EL (cell line): ENCODE results near the gene HPS3.
"Not testable (repeated sequence)": the region's sequence is repeated elsewhere in the genome, so short reads cannot be mapped to it uniquely, and the experiment has no call there.

Experiments
- DNase-seq: peaks from one replicate; pipeline ENCODE4 v3.0.0-alpha.2; 2016

The HPS3 gene

DNA sequence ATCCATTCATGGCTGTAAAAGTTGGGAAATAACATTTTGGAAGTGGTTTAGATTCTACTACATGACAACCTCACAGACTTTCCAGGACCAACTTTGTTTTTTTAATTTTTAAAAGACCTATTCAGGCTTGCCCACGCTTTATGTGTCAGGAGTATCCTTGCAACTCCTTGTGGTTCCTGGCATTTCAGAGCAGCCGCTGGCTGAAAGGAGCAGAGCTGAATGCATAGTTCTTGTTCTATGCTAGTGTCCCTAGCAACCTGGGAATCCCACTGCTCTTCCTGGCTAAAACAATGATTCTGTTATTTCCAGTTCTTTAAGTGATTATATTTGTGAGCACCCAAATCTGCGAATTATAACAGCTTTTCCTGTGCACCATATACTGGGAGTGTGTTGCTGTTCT lies 57.3 kb downstream of the HPS3 start:
- no peak for DNase-seq

DNA sequence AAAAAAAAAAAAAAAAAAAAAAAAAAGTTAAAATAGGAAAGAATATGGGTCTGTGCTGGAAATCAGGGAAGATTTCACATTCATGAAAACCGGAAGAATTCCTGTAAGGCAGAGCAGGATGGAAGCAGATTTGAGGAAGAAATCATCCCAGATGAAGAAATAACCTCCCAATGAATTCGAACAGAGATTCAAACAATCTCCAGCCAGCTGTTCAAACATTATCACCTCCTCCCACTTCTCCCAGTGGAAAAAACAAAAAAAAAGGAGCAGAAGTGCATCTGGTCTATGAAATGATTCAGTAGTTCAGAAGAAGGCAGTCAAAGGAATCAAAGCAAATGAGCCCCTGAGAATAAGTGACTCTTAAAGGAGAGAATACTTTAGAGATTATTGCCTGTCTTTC lies 59.1 kb downstream of the HPS3 start:
- no peak for DNase-seq

DNA sequence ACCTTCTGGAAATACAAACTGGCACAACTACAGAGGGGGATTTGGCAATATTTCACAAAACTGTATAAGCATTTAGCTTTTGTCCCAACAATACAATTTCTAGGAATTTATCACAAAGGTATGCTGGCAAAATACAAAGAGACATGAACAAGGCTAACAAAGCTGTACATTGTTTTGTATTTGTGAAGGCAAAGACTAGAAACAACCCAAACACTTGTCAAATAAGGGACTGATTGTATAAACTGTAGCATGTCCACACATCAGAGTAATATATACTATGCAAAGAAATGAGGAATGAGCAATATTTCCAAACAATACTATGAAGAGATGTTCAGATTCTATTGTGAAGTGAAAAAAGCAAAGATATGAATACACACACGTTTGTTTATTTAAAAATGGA lies 65.8 kb downstream of the HPS3 start:
- DNase-seq = no peak

DNA sequence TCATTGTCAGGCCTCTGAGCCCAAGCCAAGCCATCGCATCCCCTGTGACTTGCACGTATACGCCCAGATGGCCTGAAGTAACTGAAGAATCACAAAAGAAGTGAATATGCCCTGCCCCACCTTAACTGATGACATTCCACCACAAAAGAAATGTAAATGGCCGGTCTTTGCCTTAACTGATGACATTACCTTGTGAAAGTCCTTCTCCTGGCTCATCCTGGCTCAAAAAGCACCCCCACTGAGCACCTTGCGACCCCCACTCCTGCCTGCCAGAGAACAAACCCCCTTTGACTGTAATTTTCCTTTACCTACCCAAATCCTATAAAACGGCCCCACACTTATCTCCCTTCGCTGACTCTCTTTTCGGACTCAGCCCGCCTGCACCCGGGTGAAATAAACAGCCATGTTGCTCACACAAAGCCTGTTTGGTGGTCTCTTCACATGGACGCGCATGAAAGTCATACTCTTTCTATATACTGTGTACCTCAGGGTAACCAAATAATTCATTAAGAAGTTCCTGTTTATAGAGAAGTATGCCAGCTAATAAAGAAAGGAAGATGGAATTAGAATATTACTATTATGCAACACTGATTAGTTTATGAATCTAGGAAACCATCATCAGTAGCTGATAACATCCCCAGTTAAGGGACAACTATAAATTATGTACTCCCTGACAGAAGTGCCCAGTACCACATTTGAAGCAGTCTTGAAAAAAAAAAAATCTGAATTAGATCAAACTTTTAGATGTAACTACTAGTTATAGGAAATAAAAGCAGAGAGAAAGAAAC lies 67.6 kb downstream of the HPS3 start:
- DNase-seq = not testable (repeated sequence)

DNA sequence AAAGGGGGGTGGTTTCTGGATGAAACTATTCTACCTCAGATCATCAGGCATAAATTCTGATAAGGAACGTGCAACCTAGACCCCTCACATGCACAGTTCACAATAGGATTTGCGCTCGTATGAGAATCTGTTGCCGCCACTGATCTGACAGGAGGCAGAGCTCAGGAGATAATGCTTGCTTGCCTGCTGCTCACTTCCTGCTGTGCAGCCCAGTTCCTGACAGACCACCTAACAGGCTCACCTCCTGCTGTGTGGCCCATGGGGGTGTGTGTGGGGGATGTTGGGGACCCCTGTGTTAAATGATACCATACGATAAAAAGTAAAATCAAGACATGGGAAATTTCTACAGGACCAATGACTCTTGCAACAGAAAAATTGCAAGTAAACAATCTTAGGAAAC lies 68.2 kb downstream of the HPS3 start:
- DNase-seq = no peak

DNA sequence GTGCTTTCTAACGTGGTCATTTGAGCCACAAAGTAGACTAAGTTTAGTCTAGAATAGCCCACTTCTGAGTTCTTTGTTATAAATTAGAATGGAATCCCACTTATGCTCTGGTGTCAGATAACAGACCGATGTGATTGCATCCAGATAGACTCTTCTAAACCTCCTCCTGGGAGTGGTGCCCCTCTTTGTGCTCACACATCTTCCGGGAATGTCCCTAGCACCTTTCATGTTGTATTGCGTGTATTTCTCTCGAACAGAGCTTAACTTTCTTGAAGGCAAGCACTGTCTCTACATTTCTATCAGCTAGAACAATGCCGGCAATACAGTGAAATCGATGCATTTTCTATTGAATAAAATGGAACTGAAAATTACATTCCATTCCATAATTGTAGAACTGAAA lies 69.2 kb downstream of the HPS3 start:
- DNase-seq = peak; percentile 66

DNA sequence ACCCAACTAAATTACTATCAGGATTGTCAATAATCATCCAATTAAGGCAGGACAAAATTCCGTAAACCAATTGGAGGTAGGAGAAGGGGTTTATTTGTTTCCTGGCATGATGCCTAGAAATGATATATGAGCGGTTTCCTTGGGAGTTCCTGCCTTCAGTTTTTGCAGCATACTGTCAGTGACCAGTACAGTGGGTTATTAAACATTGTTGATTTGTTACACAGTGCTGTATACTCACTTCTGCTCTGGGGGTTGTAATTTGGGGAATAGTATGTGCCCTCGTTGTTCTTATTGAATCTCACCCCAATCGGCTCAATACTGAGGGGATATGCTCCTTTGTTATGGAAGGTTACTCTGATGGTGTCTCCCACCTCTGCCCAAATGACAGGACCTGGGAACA lies 70.0 kb downstream of the HPS3 start:
- peak; percentile 48 for DNase-seq

DNA sequence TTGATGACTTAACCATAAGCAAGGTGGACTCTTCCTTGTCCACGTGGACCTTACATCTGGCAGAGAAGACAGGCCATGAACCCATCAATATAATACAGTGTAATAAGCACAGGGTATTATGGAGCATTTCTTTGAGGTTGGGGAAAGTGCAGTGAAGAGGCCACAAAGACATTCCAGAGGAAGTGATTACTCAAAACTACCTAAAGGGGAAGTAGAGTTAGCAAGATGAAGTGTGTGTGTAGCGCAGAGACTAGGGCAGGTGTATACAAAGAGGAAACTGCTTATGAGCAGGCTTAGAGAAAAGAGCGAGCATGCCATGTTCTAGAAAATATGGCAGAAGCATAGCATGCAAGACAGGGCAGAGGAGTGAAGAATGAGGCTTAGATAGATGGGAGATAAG lies 74.3 kb downstream of the HPS3 start:
- no peak for DNase-seq

DNA sequence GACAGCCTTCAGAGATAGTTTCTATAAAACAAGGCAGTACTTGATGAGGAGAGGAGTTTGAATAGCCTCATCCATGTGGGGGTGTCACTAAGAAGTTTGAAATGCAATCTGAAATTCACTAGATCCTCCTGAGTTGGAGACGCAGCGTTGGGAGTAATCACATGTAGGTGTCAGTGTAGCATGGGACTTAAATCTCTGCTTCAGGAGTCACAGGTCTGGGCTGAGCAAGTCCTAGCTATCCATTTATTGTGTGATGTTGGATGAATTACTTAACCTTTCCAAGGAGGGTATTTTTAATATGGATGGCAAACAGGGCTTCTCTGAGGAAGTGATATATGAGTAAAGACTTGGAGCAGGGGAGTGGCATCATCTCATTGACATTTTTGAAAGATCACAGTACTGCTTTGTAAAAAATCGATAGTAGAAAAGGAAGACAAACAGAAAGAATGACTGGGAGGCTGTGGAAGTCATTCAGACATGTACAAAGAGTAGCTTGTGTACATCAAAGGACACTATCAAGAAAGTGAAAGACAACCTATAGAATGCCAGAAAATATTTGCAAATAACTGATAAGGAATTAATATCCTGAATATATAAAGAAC lies 75.1 kb downstream of the HPS3 start:
- DNase-seq = no peak

DNA sequence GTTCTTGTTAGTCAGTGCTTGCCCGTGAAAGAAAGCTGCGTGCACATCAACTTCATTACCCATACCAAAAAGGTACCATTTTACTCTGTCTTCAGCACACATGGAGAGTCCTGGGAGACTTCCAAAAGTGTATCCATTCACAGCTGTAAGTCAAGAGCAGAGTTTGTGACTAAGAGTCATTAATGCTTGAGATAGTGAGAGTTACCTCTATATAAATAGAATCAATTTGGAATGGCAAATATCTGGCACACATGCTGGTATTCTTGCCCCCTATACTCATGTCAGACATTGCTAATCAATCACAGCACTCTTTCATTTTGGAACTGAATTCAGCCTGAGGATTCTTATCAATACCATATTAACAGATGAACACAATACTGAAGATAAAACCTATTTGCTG lies 78.0 kb downstream of the HPS3 start:
- no peak for DNase-seq

DNA sequence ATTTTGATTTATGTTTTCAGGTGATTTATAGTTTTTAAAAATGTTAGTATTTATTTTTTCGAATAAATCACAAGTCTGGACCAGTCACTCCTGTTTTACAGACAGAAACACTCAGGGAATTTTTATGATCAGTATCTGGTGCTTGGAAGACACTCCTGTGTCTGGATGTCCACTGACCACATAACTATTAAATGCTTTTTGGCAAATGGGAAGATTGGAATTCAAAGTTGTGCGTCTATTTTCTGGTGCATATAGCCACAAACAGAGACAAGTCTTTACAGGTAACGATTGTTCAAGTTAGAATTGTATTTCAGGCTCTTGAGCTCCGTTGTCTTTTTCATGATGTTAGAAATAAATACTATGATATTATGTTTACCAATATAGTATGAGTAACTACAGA lies 80.0 kb downstream of the HPS3 start:
- DNase-seq = no peak

DNA sequence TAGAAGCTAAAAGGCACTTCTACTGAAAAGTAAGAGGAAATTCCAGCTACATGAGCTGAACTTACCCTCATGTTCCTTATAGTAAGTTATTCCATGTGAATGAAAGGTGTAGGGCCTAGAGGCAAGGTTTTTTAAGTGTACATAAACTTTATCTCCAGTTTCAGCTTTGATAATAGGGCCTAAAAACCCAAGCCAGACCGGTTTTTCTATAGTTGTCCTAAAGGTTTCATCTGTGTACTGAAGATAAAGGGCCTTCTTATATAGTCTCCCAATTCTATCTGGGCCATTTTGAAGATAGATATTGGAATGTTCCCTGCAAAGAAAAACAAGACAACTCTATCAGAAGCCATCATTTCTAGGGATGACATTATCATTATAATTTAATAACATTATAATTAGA lies 82.9 kb downstream of the HPS3 start:
- no peak for DNase-seq

DNA sequence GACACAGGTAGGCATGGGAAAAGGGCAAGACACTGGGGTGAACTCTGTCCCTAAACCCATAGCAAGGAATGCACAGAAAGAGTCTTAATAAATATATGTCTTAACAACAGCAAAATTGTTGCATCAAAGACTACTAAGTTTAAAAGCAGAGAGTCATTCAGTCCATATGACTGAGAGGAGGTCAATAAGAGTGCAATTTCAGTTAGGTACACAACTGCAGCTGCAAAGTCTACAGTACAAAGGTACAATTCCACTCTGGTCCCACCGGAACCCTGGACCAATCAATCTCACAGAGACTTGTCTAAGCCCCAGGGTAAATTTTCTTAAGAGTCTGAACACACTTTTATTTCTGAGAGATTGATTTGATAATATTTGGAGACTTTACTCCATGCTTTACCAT lies 85.3 kb downstream of the HPS3 start:
- DNase-seq = no peak

DNA sequence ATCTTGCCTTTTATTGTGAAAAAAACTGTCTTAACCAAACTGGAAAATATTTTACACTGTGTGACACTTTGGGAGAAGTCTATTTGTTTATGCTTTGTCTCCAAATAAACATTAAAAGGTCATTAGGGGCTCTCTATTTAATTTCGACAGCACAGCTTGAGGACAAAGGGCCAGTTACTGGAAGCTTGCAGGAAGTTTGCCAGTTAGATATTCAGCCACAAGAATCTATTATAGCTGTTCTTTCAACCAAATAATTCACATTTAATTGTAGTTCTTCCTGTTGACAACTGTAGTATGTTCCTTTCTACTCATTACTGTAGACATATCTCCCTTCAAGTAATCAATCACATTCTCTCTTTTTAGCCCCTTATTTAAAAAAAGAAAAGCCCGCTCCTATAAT lies 86.1 kb downstream of the HPS3 start:
- no peak for DNase-seq

DNA sequence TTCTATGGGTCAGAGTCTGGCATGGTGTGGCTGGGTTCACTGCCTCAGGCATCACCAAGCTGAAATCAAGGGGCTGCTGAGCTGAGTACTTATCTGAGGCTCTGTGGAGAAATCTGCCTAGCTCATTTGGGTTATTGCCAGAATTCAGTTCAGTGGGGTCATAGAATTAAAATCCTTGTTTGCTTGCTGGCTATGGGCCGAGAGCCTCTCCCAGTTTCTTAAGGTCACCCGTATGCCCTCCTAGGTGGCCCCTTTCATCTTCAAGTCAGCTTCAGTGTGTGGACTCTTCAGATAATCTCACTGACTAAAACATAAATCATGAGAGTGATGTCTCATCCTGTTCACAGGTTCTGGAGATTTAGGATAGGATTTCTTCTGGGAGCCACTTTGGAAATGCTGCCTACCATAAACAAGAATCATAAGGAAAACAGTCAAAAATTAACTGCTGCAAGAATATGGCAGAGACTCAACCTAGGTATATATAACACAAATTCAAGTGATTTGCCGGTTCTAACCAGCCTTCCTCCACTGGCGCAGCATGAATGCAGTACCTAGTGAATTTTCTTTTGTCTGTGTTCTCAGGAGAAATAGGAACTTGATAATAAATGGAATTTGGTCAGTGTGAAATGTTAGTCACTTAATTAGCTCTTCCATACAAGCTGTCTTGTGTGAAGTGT lies 86.9 kb downstream of the HPS3 start:
- no peak for DNase-seq

DNA sequence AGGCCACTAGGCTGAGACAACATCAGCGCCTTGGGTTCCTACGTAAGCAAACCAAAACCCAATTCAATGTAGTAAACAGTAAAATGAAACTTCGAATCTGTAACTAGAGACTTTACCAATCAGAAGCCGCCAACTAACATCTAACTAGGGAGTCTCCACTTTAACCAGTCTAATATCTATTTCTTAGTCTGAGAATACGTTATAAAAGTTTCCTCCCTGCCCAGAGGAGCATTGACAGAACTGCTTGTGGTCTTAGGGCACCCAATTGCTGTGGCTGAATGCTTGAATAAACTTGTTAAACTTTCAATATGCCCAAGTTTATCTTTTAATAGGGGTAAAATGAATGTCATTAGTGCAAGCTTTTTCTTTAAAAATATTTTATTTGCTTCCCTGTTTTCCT lies 87.9 kb downstream of the HPS3 start:
- no peak for DNase-seq

DNA sequence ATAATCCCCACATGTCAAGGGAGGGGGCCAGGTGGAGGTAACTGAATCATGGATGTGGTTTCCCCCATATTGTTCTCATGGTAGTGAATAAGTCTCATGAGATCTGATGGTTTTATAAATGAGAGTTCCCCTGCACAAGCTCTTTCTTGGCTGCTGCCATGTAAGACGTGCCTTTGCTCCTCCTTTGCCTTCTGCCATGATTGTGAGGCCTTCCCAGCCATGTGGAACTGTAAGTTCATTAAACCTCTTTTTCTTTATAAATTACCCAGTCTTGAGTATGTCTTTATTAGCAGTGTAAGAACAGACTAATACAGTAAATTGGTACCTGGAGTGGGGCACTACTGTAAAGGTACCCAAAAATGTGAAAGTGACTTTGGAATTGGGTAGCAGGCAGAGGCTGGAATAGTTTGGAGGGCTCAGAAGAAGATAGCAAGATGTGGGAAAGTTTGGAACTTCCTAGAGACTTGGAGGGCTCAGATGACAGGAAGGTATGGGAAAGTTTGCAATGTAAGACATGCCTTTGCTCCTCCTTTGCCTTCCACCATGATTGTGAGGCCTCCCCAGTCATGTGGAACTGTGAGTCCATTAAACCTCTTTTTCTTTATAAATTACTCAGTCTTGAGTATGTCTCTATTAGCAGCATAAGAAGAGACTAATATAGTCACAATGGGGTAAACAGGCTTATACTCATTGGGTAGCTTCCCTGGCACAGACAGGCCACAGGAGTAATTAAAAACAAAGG lies 90.1 kb downstream of the HPS3 start:
- DNase-seq = not testable (repeated sequence)

DNA sequence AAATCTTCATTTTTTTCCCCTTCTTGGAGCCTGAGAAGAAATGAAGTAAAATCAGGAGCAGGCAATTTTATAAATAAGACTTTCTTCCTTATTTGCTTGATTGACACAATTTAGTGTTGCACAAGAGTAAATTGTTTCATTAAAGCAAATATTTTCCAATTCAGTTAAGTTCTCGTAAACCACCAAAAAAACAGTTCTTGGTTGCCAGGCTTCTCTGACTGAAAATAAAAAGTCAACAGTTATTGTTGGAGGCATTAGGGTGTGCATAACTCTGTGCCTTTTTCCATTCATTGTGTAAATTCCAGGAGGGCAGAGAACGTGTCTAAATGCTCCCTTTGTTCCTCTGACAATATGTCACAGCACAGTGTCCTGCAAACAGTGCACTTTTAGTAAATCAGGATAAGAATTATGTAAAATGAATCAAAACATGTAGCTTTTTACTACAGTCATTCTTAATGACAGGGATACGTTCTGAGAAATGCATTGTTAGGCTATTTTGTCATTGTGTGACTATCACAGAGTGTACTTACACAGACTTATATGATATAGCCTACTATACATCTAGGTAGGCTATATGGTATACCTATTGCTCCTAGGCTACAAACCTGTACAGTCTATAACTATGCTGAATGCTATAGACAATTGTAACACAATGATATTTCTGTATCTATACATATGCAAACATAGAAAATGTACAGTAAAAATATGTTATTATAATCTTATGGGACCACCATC lies 92.5 kb downstream of the HPS3 start, which contains the start of gene CP:
Gene CP, minus strand, starts transcription at position 47 of the 735 bp plus-strand sequence. Its CDS starts 37 bp downstream, at position 10.
- DNase-seq = no peak
